Stomach (tissue), 4 donors: ENCODE measurements around the gene NMNAT2.

ENCODE experiments used
- EP300 ChIP-seq: sonication (generic); formaldehyde crosslinking; IDR thresholded peaks from one replicate; pipeline ENCODE4 v1.6.1; 2017; ENCODE audit warnings: antibody characterized with exemption
- POLR2A ChIP-seq, 4 donors: fragments of 450-650 bp; IDR thresholded peaks; one replicate each; pipeline ENCODE4 v1.6.1; 2016; ENCODE audit warnings: antibody characterized with exemption in 4 of 4, control low read depth in 2 of 4, mild to moderate bottlenecking in 1 of 4, moderate library complexity in 1 of 4
- TF ChIP-seq, protein P1 (sequence below), 7 experiments: fragments of 450-650 bp in 4 of 7; fragments of 200-600 bp in 3 of 7; sonication (generic) in 3 of 7; IDR thresholded peaks; one replicate each; pipeline ENCODE4 v1.5.1; 2016 to 2019; ENCODE audit warnings: antibody characterized with exemption in 7 of 7, control low read depth in 2 of 7, mild to moderate bottlenecking in 1 of 7

GRCh38 chr1:183419399-183419798 lies 1.2 kb upstream of the NMNAT2 start:
- TF ChIP-seq, protein P1, sequence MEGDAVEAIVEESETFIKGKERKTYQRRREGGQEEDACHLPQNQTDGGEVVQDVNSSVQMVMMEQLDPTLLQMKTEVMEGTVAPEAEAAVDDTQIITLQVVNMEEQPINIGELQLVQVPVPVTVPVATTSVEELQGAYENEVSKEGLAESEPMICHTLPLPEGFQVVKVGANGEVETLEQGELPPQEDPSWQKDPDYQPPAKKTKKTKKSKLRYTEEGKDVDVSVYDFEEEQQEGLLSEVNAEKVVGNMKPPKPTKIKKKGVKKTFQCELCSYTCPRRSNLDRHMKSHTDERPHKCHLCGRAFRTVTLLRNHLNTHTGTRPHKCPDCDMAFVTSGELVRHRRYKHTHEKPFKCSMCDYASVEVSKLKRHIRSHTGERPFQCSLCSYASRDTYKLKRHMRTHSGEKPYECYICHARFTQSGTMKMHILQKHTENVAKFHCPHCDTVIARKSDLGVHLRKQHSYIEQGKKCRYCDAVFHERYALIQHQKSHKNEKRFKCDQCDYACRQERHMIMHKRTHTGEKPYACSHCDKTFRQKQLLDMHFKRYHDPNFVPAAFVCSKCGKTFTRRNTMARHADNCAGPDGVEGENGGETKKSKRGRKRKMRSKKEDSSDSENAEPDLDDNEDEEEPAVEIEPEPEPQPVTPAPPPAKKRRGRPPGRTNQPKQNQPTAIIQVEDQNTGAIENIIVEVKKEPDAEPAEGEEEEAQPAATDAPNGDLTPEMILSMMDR (IDR thresholded peaks at IDR 0.05) = no peak
- no peak for TF ChIP-seq POLR2A (IDR thresholded peaks at IDR 0.05)
- no peak for TF ChIP-seq EP300
